Upper lobe of left lung (tissue), 6 donors: ENCODE results near the gene LYST. TPM values are rescaled to one million over a fixed set of nuclear protein-coding genes. Genes with fewer than 3 reads are reported as not detected.

Source experiments
- ATAC-seq, 2 donors: fragments of 200-7000 bp; cut with Tn5 transposase; one replicate each; pipeline ENCODE4 v1.9.1; 2022; ENCODE audit warnings: mild to moderate bottlenecking in 2 of 2, moderate library complexity in 2 of 2; ENCODE audit not compliant: low FRiP score in 2 of 2
- DNase-seq, 2 donors: peaks; one replicate each; pipeline ENCODE4 v3.0.0-alpha.2; 2019 to 2020
- H3K27ac ChIP-seq, 4 donors: fragments of 200-600 bp; sonication (generic); one replicate each; pipeline ENCODE4 v1.5.1; 2016 to 2019
- H3K27me3 ChIP-seq, 4 donors: fragments of 200-600 bp; sonication (generic); one replicate each; pipeline ENCODE4 v1.5.1; 2017 to 2019
- H3K36me3 ChIP-seq, 4 donors: fragments of 200-600 bp; sonication (generic); one replicate each; pipeline ENCODE4 v1.5.1; 2016 to 2019
- H3K4me1 ChIP-seq, 4 donors: fragments of 200-600 bp; sonication (generic); one replicate each; pipeline ENCODE4 v1.5.1; 2018 to 2019
- H3K4me3 ChIP-seq, 4 donors: fragments of 200-600 bp; sonication (generic); one replicate each; pipeline ENCODE4 v1.5.1; 2017 to 2019; ENCODE audit warnings: mild to moderate bottlenecking in 2 of 4, moderate library complexity in 1 of 4
- H3K9me3 ChIP-seq, 4 donors: fragments of 200-600 bp; sonication (generic); one replicate each; pipeline ENCODE4 v1.5.1; 2018 to 2019
- CTCF ChIP-seq, 6 experiments: fragments of 450-650 bp in 4 of 6; fragments of 200-600 bp in 2 of 6; sonication (generic) in 2 of 6; IDR thresholded peaks; one replicate each; pipeline ENCODE4 v1.5.1; 2016 to 2019; ENCODE audit warnings: antibody characterized with exemption in 6 of 6
- EP300 ChIP-seq, 4 donors: sonication (generic); formaldehyde crosslinking; IDR thresholded peaks; one replicate each; pipeline ENCODE4 v1.5.1; 2017; ENCODE audit warnings: antibody characterized with exemption in 4 of 4, control low read depth in 2 of 4
- POLR2A ChIP-seq, 4 donors: fragments of 450-650 bp; IDR thresholded peaks; one replicate each; pipeline ENCODE4 v1.5.1; 2016 to 2017; ENCODE audit warnings: antibody characterized with exemption in 4 of 4, mild to moderate bottlenecking in 2 of 4
- POLR2AphosphoS5 ChIP-seq, 2 donors: sonication (generic); formaldehyde crosslinking; IDR thresholded peaks; one replicate each; pipeline ENCODE4 v1.5.1; 2017; ENCODE audit warnings: antibody characterized with exemption in 2 of 2
- WGBS, 2 donors: methylation state at CpG; one replicate each; pipeline ENCODE4 v1.1.5; 2017 to 2018; 5-methylcytosine and 5-hydroxymethylcytosine counted together
- total RNA-seq, 6 donors: library from RNA; depleted of rRNA in 4 of 6; stranded (reverse); fragments of >200 nt in 4 of 6; gene quantifications; one replicate each; pipeline versions ENCODE4 v1.1.0 to v1.2.1, GENCODE V29; 2016 to 2021
- donor health status: DM: no; HTN: no; CAD: no; lungs with moderate emphysema.
- donor health status: DM: no; HTN: yes; CAD: no; lungs with severe emphysema.

The LYST gene
- total RNA-seq, 6 donors from 2014 or later = 34.0 to 87.0 (median 54.0) TPM

- no peaks in the 10 kb centered on the region for H3K9me3 ChIP-seq
- DNase-seq = no peak
- H3K27me3 ChIP-seq = no peaks in the 10 kb centered on the region
- no peak overlapping the region for H3K4me3 ChIP-seq
- no peaks in the 10 kb centered on the region for H3K4me1 ChIP-seq
- no peak for TF ChIP-seq CTCF (IDR thresholded peaks at IDR 0.05)
- TF ChIP-seq POLR2A (IDR thresholded peaks at IDR 0.05) = no peak
- TF ChIP-seq EP300 (IDR thresholded peaks at IDR 0.05) = no peak
- no peak for TF ChIP-seq POLR2AphosphoS5 (IDR thresholded peaks at IDR 0.05)
- no peak for ATAC-seq
- 95 to 97% methylated on average over 2 of the region's 2 CpGs for WGBS, 2 donors
- no peak overlapping the region for H3K27ac ChIP-seq
- H3K36me3 ChIP-seq = peaks cover 0 to 91% (median 53%) of the 10 kb centered on the region in 4 donors
Measured at GRCh38 chr1:235724730-235725129, 142.0 kb downstream of the LYST start.

- Histone ChIP-seq H3K9me3 (no peaks in the 10 kb centered on the region), H3K4me1 (no peaks in the 10 kb centered on the region), H3K27me3 (no peaks in the 10 kb centered on the region), H3K27ac (no peak overlapping the region), H3K36me3 (peaks cover 0 to 84% (median 44%) of the 10 kb centered on the region in 4 donors), H3K4me3 (no peak overlapping the region)
- ATAC-seq (no peak), DNase-seq (no peak)
- 92 to 96% methylated on average over 2 of the region's 2 CpGs for whole genome bisulfite sequencing, 2 donors
- TF ChIP-seq POLR2AphosphoS5 (IDR thresholded peaks at IDR 0.05) (no peak), CTCF (IDR thresholded peaks at IDR 0.05) (no peak), EP300 (IDR thresholded peaks at IDR 0.05) (no peak), POLR2A (IDR thresholded peaks at IDR 0.05) (no peak)
Measured at GRCh38 chr1:235722858-235723257, 143.8 kb downstream of the LYST start.

- 87 to 93% methylated on average over 4 of the region's 4 CpGs for WGBS, 2 donors
- Histone ChIP-seq H3K4me3 (no peak overlapping the region), H3K27me3 (no peaks in the 10 kb centered on the region), H3K36me3 (peaks cover 0 to 84% (median 46%) of the 10 kb centered on the region in 4 donors), H3K4me1 (no peaks in the 10 kb centered on the region), H3K9me3 (no peaks in the 10 kb centered on the region), H3K27ac (no peak overlapping the region)
- ATAC-seq (no peak), DNase-seq (no peak)
- TF ChIP-seq POLR2AphosphoS5 (IDR thresholded peaks at IDR 0.05) (no peak), CTCF (IDR thresholded peaks at IDR 0.05) (no peak), EP300 (IDR thresholded peaks at IDR 0.05) (no peak), POLR2A (IDR thresholded peaks at IDR 0.05) (no peak)
Measured at GRCh38 chr1:235721982-235722381, 144.7 kb downstream of the LYST start.

- Histone ChIP-seq H3K27me3 (no peaks in the 10 kb centered on the region), H3K4me1 (no peaks in the 10 kb centered on the region), H3K9me3 (no peaks in the 10 kb centered on the region), H3K27ac (no peak overlapping the region), H3K4me3 (no peak overlapping the region), H3K36me3 (peaks cover 0 to 92% (median 51%) of the 10 kb centered on the region in 4 donors)
- ATAC-seq (no peak), DNase-seq (no peak)
- 83 to 89% methylated on average over 4 of the region's 4 CpGs for whole genome bisulfite sequencing, 2 donors
- TF ChIP-seq POLR2AphosphoS5 (IDR thresholded peaks at IDR 0.05) (no peak), POLR2A (IDR thresholded peaks at IDR 0.05) (no peak), CTCF (IDR thresholded peaks at IDR 0.05) (no peak), EP300 (IDR thresholded peaks at IDR 0.05) (no peak)
Measured at GRCh38 chr1:235720544-235720943, 146.2 kb downstream of the LYST start.

- no peaks in the 10 kb centered on the region for H3K4me1 ChIP-seq
- ATAC-seq (no peak), DNase-seq (no peak)
- peaks cover 0 to 69% (median 26%) of the 10 kb centered on the region in 4 donors for H3K36me3 ChIP-seq
- no peak overlapping the region for H3K27ac ChIP-seq
- 83 to 87% methylated on average over 4 of the region's 4 CpGs for whole genome bisulfite sequencing, 2 donors
- no peaks in the 10 kb centered on the region for H3K27me3 ChIP-seq
- H3K9me3 ChIP-seq = no peaks in the 10 kb centered on the region
- no peak overlapping the region for H3K4me3 ChIP-seq
- no peak for TF ChIP-seq POLR2AphosphoS5 (IDR thresholded peaks at IDR 0.05)
- TF ChIP-seq CTCF (IDR thresholded peaks at IDR 0.05) = no peak
- no peak for TF ChIP-seq EP300 (IDR thresholded peaks at IDR 0.05)
- TF ChIP-seq POLR2A (IDR thresholded peaks at IDR 0.05) = no peak
Measured at GRCh38 chr1:235714205-235714897, 152.4 kb downstream of the LYST start.
